Esophagus squamous epithelium (tissue), 5 donors: ENCODE data around the gene EYS. TPM values are rescaled to one million over a fixed set of nuclear protein-coding genes. Genes with fewer than 3 reads are reported as not detected.
A peak's percentile ranks its signal among the peaks of the same experiment; 100 is the strongest.
"Not testable (repeated sequence)": the region's sequence is repeated elsewhere in the genome, so short reads cannot be mapped to it uniquely, and the experiment has no call there.

Experiments
- DNase-seq: peaks from one replicate; lab custom pipeline; 2025; lab: John Stamatoyannopoulos, UW
- H3K27ac ChIP-seq, 4 donors: fragments of 200-600 bp; sonication (generic); one replicate each; pipeline ENCODE4 v1.5.1; 2016 to 2019; ENCODE audit warnings: mild to moderate bottlenecking in 1 of 4
- H3K27me3 ChIP-seq, 4 donors: fragments of 200-600 bp; sonication (generic); 1 replicate in 3 of 4; 2 replicates in 1 of 4; pipeline versions ENCODE4 v1.5.1 to v1.6.0; 2017 to 2021; ENCODE audit warnings: antibody characterized with exemption in 1 of 4
- H3K36me3 ChIP-seq, 3 donors: fragments of 200-600 bp; sonication (generic); one replicate each; pipeline ENCODE4 v1.5.1; 2016 to 2019
- H3K4me1 ChIP-seq, 3 donors: fragments of 200-600 bp; sonication (generic); one replicate each; pipeline ENCODE4 v1.5.1; 2017 to 2019
- H3K4me3 ChIP-seq, 4 donors: fragments of 200-600 bp; sonication (generic); 1 replicate in 3 of 4; 2 replicates in 1 of 4; pipeline ENCODE4 v1.5.1; 2016 to 2019; ENCODE audit warnings: mild to moderate bottlenecking in 2 of 4, moderate library complexity in 1 of 4
- H3K9me3 ChIP-seq, 3 donors: fragments of 200-600 bp; sonication (generic); one replicate each; pipeline ENCODE4 v1.5.1; 2016 to 2019
- CTCF ChIP-seq, 6 experiments: fragments of 450-650 bp in 4 of 6; fragments of 200-600 bp in 2 of 6; sonication (generic) in 2 of 6; IDR thresholded peaks; one replicate each; pipeline ENCODE4 v1.5.1; 2016 to 2019; ENCODE audit warnings: antibody characterized with exemption in 6 of 6, mild to moderate bottlenecking in 4 of 6, moderate library complexity in 4 of 6
- POLR2A ChIP-seq, 4 donors: fragments of 450-650 bp; IDR thresholded peaks; one replicate each; pipeline ENCODE4 v1.6.1; 2017; ENCODE audit warnings: antibody characterized with exemption in 4 of 4, mild to moderate bottlenecking in 4 of 4, moderate library complexity in 3 of 4
- WGBS, 2 donors: methylation state at CpG; one replicate each; pipeline ENCODE4 v1.1.5; 2018; 5-methylcytosine and 5-hydroxymethylcytosine counted together
- intact Hi-C: fragments of 100-400 bp; cut with DNase I; formaldehyde crosslinking; loops from one replicate; pipeline ENCODE4 v1.15.0; 2022
- total RNA-seq, 4 donors: library from RNA; depleted of rRNA; stranded (reverse); fragments of >200 nt; gene quantifications; one replicate each; pipeline ENCODE4 v1.1.0, GENCODE V29; 2016
- donor health status: DM: yes; HTN: yes; CAD: no.

The EYS gene
- total RNA-seq, 4 donors from 2014 or later = 0.87 TPM; not detected in 3

- Histone ChIP-seq H3K27ac (no peak overlapping the region), H3K4me3 (no peak overlapping the region), H3K4me1 (no peaks in the 10 kb centered on the region), H3K9me3 (no peaks in the 10 kb centered on the region), H3K36me3 (no peaks in the 10 kb centered on the region), H3K27me3 (no peaks in the 10 kb centered on the region)
- intact Hi-C loops = no loop called here
- no peak for DNase-seq
- 84 to 91% methylated on average over 1 of the region's 1 CpG for WGBS, 2 donors
- TF ChIP-seq POLR2A (IDR thresholded peaks at IDR 0.05) = no peak
- TF ChIP-seq CTCF (IDR thresholded peaks at IDR 0.05) = no peak
Measured at GRCh38 chr6:64479134-64479533, 1227.9 kb downstream of the EYS start.

GRCh38 chr6:64477391-64477790 is 1229.6 kb downstream of the EYS start:
- Histone ChIP-seq H3K9me3 (no peaks in the 10 kb centered on the region), H3K27ac (no peak overlapping the region), H3K27me3 (no peaks in the 10 kb centered on the region), H3K36me3 (no peaks in the 10 kb centered on the region), H3K4me3 (no peak overlapping the region), H3K4me1 (no peaks in the 10 kb centered on the region)
- TF ChIP-seq CTCF (IDR thresholded peaks at IDR 0.05) (no peak), POLR2A (IDR thresholded peaks at IDR 0.05) (no peak)
- 38 to 62% methylated on average over 3 of the region's 3 CpGs for WGBS, 2 donors
- intact Hi-C loops = no loop called here
- DNase-seq = no peak

- DNase-seq = no peak
- 44 to 55% methylated on average over 2 of the region's 2 CpGs for WGBS, 2 donors
- no peak overlapping the region for H3K4me3 ChIP-seq
- H3K27me3 ChIP-seq = no peaks in the 10 kb centered on the region
- H3K4me1 ChIP-seq = no peaks in the 10 kb centered on the region
- H3K36me3 ChIP-seq = no peaks in the 10 kb centered on the region
- no peaks in the 10 kb centered on the region for H3K9me3 ChIP-seq
- TF ChIP-seq CTCF (IDR thresholded peaks at IDR 0.05) (no peak), POLR2A (IDR thresholded peaks at IDR 0.05) (no peak)
- intact Hi-C loops = no loop called here
- H3K27ac ChIP-seq = no peak overlapping the region
Measured at GRCh38 chr6:64476935-64477334, 1230.1 kb downstream of the EYS start.

- DNase-seq, H3K36me3 ChIP-seq, H3K9me3 ChIP-seq, H3K4me3 ChIP-seq, intact Hi-C loops, H3K4me1 ChIP-seq, H3K27me3 ChIP-seq, H3K27ac ChIP-seq: not testable (repeated sequence)
- peak in 1 of 6 experiments; percentile 6 for TF ChIP-seq CTCF (IDR thresholded peaks at IDR 0.05)
- WGBS, 2 donors = 83 to 85% methylated on average over 12 of the region's 12 CpGs
Measured at GRCh38 chr6:64469405-64469804, 1237.6 kb downstream of the EYS start.

DNA sequence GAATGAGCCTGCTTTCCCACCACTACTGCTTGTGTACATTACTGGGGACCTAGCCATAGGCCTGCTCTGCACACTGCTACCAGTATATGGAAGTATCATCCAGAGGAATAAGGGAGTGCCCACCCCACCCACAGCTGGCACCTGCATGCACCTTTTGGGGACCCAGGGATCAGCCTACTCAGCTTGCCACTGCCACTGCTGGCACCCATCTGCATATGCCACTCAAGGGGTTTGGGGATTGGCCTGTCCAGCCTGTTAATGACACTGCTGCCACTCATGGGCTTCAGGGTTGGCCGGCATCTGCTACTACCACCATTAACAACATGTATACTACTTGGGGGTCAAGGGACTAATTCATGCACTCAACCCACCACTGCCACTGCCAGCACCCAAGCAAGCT is 1239.4 kb downstream of the EYS start:
- TF ChIP-seq CTCF (IDR thresholded peaks at IDR 0.05) (no peak), POLR2A (IDR thresholded peaks at IDR 0.05) (no peak)
- DNase-seq = no peak
- no CpG with 5 or more reads among the region's 1 CpG for WGBS, 2 donors
- no peaks in the 10 kb centered on the region for H3K9me3 ChIP-seq
- H3K27me3 ChIP-seq = no peaks in the 10 kb centered on the region
- H3K4me1 ChIP-seq = no peaks in the 10 kb centered on the region
- no peak overlapping the region for H3K27ac ChIP-seq
- no peaks in the 10 kb centered on the region for H3K36me3 ChIP-seq
- intact Hi-C loops = no loop called here
- no peak overlapping the region for H3K4me3 ChIP-seq
